Activated CD4-positive, alpha-beta T cell treated with anti-CD3 and anti-CD28 coated beads for 24 hours (primary cell): Measurements from ENCODE around the gene NDUFA6.

ENCODE experiments used
- DNase-seq, 2 donors: peaks; one replicate each; pipeline ENCODE4 v3.0.0-alpha.2; 2020; ENCODE audit warnings: low read depth in 2 of 2

Gene NDUFA6

DNA sequence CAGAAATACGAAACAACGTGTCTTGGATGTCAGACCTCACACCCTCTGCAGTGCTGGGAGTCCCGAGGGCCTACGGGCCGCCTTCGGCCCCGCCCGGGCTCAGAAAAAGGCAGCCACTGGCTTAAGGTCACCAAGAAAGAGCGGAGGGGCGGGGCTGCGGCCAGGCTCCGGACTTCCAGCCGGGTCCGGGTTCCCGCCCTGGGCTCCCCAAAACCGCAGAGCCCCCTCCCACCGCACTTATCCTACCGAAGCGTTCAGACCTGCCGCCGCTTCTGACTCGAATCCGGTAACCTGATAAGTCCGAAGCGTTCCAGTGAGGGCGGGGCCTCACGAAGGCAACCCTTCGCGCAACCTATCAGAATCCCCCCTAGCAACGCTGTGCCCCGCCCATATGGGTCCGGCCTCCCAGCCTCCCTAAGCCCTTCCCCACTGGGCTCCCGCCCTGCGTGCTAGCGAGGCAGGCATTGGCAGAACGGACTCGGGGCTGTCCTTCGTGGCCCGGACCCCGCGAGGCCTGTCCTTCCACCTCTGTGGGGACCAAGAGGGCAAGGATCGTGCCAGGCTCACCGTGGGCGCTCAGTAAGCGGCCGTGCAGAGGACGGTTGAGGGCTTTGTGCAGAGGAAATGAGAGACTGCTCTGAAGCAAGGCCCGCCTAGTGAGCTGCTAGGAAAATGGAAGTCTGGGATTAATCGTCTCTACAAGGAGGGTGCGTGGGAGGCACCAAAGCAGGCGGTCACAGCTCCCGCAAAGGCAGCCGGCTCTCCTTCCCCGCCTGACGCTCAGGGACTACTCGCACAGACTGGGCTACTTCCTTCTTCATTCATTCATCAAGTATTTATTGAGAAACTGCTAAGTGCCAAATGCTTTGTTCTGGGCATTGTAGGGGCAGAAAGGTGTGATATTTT, 19.8 kb downstream of the NDUFA6 start, which contains the start of gene NAGA:
Gene NAGA (minus strand): TSS at position 296 of the 906 bp plus-strand sequence. CDS start 515 bp downstream, outside the sequence.
- peak; percentile 81 to 86 for DNase-seq

DNA sequence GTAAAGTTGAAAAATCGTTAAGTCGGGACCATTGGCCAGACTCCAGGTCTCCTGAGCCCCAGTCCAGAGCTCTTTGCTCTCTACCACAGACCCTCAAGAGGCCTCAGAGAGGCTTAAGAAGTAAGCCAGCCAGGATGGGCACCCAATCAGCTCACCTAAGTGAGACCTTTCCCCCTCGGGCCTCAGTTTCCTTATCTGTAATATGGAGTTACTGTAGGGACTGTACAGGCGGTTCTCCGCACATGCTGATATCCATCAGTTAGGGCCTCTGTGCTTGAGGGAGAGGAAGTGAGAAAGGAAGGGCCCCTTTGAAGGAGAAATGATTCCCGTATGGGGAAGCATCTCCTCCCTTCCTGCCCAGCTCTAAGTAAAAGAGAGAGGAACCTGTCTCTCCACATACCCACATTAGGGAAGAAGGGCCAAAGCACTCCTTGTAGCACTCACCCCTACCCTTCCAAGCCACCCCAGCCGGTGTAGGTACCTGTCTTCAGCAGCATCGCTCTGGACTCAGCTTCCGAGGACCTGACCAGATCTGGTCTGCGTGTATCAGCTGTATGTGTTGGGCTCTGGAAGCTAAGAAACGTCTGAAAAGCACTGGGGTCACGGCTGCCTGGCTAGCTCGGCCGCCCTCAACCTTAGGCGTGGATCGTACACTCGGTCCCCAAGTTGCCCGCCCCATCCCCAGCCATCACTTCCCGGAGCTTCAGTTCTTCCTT, 20.6 kb downstream of the NDUFA6 start:
- peak in 1 of 2 donors; percentile 10 for DNase-seq

DNA sequence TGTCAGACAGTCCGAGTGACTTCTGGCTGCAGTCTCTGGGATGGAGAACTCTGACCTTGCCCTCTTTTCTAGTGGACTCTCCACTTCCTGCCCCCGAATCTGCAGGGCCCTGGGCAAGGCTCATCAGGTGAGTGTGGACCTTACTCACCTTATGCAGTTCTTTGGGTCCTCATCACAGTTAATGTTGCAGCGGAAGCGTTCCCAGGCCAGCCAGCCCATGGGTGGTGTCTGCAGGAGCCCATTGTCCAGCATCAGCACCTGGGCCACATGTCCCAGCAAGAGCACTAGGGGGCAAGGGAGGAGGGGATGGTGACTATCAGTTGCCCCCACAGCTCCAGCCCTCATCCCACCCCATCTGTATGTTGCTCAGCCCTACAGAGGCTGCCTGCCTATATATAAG, 22.3 kb downstream of the NDUFA6 start:
- no peak for DNase-seq

DNA sequence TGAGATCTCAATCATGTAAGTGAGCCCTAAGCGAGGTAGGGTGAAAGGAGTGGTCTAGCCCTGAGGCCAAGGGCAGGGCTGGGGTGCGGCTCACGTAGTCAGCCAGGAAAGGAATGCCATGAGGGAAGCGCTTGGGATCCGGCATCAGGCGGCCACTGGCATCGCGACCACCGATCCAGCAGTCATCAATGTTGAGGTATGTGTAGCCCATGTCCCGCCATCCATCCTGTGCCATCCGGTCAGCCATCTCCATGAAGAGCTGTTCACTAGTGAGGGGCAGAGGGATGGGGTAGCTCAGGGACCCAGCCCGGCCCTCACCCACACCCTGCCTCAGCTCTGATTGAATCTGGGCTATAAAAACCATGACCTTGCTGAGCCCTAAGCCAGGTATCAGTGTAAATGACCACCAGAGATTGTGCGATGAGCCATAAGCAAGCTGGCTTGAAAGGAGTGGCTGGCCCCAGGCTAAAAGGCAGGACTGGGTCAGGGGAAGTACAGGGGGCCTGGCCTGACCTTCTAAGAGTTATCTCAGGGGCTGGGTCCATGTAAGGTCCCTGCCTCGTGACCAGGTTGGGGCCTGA, 22.8 kb downstream of the NDUFA6 start:
- DNase-seq = no peak

DNA sequence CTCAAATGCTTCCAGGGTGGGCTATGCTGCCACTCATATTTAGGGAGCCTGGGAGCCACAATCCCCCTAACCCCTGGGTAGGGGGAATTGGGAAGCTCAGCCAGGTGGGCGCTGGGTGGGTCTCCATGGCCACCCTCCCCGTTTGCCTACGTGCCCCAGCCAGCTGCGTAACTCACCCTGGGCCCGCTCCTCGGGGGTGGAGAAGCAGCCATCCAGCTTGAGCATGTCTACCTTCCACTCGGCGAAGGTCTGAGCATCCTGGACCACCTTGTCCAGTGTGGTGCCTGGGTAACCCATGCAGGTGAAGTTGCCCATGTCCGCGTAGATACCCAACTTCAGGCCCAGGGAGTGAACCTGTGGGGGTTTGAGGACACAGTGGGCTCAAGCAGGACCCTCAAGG, 23.6 kb downstream of the NDUFA6 start:
- no peak for DNase-seq

DNA sequence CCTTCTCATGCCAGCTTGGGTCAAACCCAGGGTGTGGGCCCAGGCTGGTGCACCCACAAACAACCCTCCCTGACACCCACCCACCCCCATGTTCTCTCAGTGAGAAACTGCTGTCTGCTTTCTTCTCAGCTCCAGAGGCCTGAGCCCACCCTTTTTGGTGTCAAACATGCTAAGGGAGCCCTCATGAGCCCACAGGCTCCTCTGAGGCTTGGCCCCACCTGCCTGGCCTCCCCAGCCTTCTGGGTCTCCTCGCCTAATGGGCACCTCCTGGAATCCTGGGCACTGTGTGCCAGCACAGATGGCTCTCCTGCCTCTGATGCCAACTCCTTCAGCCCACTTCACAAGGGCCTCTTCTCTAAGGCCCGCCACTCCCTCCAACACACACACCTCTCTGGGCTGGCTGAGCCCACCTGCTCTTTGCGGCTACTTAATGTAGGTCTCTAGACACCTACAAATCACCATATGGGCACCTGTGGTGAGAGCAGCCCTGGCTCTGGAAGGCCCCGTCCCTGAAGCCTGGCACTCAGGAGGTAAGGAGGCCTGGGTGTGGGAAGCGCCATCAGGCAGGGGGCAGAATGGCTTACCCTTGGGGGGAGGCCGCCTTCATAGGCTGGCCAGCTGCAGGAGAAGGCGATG, 24.3 kb downstream of the NDUFA6 start:
- no peak for DNase-seq

DNA sequence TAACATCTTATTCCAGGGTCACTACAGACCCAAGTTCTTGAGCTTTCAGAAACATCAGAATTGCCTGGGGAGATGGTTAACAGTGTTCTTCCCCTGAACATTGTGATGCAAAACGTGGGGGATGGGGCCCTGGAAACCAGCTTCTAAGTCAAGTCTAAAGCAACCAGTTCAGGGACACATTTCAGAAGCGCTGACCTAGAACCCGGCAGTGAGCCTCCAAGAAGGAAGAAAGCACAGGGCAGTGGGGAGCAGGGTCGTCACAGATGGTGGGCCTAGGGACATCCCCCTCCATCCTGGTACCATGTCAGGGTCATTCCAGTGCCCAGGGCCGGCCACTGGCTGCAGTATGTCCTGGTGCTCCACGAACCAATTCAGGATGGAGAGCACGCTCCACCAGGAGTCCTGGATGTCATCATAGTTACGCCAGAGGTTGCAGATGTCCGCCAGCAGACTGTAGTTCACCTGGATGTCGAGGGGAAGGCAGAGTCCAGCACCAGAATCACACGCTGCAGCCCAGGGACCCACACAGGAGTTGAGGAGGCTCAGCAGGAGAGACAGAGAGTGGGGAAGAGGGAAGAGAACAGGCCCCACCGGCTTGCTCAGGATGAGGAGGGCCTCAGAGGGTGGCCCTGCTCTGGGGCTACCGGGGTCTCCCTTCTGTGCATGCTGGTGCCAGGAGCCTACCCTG, 25.0 kb downstream of the NDUFA6 start:
- DNase-seq = no peak

DNA sequence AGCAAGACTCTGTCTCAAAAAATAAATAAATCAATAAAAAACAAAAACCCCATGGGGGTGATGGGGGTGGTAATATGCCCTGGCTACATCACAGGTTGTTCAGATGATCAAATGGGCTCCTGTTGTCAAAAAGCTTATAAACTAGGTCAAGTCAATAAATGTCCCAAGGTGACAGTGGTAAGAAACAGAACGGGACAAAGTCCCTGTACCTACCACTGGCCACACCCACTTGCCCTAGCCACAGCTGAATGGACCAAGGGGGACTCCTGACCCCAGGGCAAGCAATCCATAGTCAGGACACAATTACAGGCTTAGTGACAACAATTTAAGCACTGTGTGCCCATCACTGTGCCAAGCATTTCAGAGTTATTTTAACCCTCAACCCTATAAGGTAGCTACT, 25.9 kb downstream of the NDUFA6 start:
- DNase-seq = no peak

DNA sequence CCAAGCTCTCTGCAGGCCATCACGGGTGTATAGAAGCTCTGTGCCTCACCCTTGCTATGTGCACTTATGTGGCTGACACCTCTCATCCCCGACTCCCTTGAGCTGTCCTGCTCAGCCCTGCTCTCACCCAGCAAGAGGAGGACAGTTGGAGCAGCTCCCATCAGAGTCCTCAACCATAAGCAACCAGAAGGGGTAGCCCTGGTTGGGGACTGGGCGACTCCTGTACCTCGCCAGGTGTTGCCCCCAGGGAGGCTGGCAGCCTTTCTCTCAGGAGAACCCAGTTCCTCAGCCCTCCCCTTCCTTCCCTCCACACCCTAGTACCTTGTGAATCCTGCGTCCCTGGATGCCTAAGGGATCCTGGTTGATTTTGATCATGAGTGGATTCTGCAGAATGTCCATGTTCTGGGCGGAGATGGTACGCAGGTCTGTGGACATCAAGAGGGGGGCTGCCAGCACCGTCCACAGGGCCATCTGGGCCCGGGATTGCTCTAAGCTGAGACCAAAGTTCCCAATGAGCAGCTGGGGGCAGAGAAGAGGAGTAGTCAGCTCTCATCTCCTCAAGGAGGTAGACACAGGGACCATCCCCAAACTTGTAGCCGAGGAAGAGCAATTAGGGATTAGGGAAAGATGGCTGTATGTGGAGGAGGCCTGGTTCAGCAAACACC, 27.9 kb downstream of the NDUFA6 start:
- no peak for DNase-seq

DNA sequence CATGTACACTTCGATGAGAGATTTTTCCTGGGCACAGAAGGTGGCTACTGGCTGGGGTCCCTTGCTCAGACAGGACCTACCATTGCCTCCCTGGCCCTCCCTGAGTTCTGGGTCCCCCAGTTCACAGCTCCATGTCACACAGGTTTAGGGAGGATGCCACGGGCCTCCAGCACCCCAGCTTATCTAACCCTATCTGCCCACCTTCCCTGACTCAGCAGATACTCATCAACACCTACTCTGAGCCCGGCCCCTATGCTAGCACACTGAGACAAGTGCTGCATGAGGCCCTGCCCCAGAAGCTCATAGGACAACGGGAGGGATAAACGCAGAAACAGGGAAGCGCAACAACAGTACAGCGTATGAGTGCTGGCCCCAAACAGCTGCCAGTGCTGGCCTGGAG, 29.5 kb downstream of the NDUFA6 start:
- no peak for DNase-seq

DNA sequence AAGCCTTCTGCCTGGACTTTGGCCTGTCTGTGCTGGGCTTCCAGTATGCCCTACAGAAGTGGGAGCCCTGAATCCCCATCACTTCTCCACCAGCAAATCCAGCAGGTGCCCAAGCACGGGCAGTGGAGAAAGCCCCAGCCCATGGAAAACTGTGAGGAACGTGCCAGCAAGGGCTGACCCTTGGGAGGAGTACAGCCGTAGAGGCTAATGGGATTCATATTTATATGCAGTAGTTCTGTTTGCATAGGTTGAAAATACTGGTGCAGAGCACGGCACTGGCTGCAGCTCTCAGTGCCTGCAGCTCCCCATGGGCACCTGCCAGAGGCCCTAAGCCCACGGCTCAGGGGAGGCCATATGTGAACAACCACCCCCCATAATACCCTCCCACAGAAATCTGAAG, 30.1 kb downstream of the NDUFA6 start:
- DNase-seq = no peak

DNA sequence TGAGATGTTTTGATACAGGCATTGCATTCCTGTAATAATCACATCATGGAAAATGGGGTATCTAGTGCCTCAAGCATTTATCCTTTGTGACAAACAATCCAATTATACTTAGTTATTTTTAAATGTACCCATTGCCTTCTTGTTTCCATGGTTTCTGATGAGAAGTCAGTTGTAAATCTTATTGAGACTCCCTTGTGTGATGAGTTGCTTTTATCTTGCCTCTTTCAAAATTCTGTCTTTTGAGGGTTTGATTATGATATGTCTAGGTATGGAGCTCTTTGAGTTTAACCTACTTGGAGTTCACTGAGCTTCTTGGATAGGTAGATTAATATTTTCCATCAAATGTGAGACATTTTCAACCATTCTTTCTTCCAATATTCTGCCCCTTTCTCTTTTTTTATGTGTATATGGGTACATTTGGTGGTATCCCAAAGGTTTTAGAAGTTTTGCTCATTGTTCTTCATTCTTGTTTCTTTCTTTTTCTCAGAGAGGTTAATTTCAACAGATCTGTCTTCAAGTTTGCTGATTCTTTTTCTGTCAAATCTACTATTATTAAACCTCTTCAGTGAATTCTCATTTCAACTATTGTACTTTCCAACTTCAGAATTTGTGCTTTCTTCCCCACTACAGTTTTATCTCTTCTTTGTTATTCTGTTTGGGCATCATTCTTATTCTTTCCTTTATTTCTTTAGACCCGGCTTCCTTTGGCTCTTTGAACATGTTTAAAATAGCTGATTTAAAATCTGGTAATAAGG, 33.6 kb downstream of the NDUFA6 start:
- no peak for DNase-seq

DNA sequence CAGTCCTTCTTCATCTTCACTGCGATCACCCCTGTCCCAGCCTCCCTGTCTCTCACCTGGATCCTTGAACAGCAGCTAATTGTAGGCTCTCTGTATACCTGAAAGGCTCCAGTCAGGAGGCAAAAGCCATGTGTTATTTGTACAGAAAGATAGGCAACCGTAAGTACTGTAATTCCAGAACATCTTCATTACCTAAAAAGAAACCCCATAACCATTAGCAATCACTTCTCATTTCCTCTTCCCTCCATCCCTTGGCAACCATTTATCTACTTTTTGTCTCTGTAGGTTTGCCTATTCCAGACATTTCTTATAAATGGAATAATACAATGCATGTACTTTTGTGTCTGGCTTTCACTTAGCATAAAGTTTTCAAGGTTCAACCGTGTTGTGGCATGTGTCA, 37.8 kb downstream of the NDUFA6 start:
- no peak for DNase-seq

DNA sequence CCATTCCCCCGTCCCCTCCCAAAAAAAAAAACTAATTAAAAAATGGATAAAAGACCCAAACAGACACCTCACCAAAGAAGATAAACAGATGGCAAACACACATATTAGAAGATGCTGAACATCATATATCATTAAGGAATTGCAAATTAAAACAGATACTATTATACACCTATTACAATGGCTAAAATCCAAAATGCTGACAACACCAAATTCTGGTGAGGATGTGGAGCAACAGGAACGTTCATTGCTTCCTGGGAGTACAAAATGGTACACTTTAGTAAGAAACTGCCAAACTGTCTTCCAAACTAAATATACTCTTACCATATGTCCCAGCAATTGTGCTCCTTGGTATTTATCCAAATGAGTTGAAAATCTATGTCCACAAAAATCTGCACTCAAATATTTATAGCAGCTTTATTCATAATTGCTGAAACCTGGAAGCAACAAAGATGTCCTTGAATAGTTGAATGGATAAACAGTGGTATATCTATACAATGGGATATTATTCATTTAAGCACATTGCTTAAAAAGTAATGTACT, 39.9 kb downstream of the NDUFA6 start:
- no peak for DNase-seq

DNA sequence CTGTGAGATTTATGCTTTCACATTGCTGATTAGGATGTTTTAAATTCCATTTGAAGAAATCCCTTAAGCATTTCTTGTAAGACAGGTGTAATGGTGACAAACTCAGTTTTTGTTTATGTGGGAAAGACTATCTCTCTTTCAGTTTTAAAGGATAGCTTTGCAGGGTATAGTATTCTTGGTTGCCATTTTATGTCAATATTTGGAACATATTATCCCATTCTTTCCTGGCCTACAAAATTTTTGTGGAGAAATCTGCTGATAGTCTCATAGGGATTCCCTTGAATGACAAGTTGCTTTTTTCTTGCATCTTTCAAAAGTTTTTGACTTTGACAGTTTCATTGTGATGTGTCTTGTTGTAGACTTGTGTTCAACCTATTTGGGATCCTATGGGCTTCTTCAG, 48.8 kb downstream of the NDUFA6 start:
- no peak for DNase-seq

DNA sequence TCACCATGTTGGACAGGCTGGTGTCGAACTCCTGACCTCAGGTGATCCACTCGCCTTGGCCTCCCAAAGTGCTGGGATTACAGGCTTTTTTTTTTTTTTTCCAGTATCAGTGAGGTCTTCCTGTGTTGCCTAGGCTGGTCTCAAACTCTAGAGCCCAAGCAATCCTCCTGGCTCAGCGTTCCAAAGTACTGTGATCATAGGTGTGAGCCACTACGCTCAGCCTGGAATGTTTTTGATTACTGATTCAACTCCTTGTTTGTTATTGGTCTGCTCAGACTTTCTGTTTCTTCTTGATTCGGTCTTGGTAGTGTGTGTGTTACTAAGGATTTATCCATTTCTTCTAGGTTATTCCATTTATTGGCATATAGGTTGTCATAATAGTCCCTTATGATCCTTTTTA, 51.3 kb downstream of the NDUFA6 start:
- DNase-seq = no peak
